WTC11 (cell line): ENCODE results near the gene C7. TPM values are rescaled to one million over a fixed set of nuclear protein-coding genes. Genes with fewer than 3 reads are reported as not detected.
A peak's percentile ranks its signal among the peaks of the same experiment; 100 is the strongest.

Experiments used
- ATAC-seq: fragments of 200-7000 bp; cut with Tn5 transposase; 2 replicates; pipeline ENCODE4 v1.10.0; 2021; ENCODE audit warnings: mild to moderate bottlenecking, moderate library complexity
- CTCF ChIA-PET: fragments of 300-600 bp; sonication (Branson Sonifier 250); formaldehyde crosslinking; loops from one replicate; lab custom pipeline; 2021; ENCODE audit warnings: antibody characterized with exemption; lab: Charles Lee
- POLR2A ChIA-PET: fragments of 350-600 bp; sonication (Branson Sonifier 250); formaldehyde crosslinking; loops from one replicate; lab custom pipeline; 2021; ENCODE audit warnings: antibody characterized with exemption; lab: Charles Lee
- DNase-seq: peaks from one replicate; pipeline ENCODE4 v3.0.0; 2021; ENCODE audit warnings: low spot score
- H3K27ac Mint-ChIP-seq: 2 replicates; pipeline ENCODE4 v1.8.0; 2021; ENCODE audit warnings: mixed read lengths
- H3K27me3 Mint-ChIP-seq: 2 replicates; pipeline ENCODE4 v1.8.0; 2021; ENCODE audit warnings: low read depth, mild to moderate bottlenecking, moderate library complexity, mixed read lengths
- H3K36me3 Mint-ChIP-seq: 2 replicates; pipeline ENCODE4 v1.8.0; 2021; ENCODE audit warnings: mixed read lengths
- H3K4me1 Mint-ChIP-seq: 2 replicates; pipeline ENCODE4 v1.8.0; 2022; ENCODE audit warnings: mixed read lengths
- H3K4me3 Mint-ChIP-seq: 2 replicates; pipeline ENCODE4 v1.8.0; 2021; ENCODE audit warnings: mild to moderate bottlenecking, moderate library complexity, mixed read lengths
- H3K9me3 Mint-ChIP-seq: 2 replicates; pipeline ENCODE4 v1.8.0; 2021; ENCODE audit warnings: mixed read lengths
- ATF1 ChIP-seq: sonication (generic); formaldehyde crosslinking; IDR thresholded peaks from 2 replicates; pipeline ENCODE4 v1.8.1; 2023; ENCODE audit warnings: mild to moderate bottlenecking, moderate library complexity, missing genetic modification reagents
- ATF2 ChIP-seq: sonication (generic); formaldehyde crosslinking; IDR thresholded peaks from 2 replicates; pipeline ENCODE4 v1.8.1; 2022; ENCODE audit warnings: low read depth, missing genetic modification reagents, borderline replicate concordance
- CBFB ChIP-seq: sonication (generic); formaldehyde crosslinking; IDR thresholded peaks from 2 replicates; pipeline ENCODE4 v1.8.1; 2022; ENCODE audit warnings: mild to moderate bottlenecking, low read depth, missing genetic modification reagents
- E2F4 ChIP-seq: sonication (generic); formaldehyde crosslinking; IDR thresholded peaks from 2 replicates; pipeline ENCODE4 v1.8.1; 2022; ENCODE audit warnings: low read depth, mild to moderate bottlenecking, moderate library complexity, missing genetic modification reagents, borderline replicate concordance
- FOXK1 ChIP-seq: sonication (generic); formaldehyde crosslinking; IDR thresholded peaks from 2 replicates; pipeline ENCODE4 v1.8.0; 2022; ENCODE audit warnings: mild to moderate bottlenecking, moderate library complexity, missing genetic modification reagents
- GABPB1 ChIP-seq: sonication (generic); formaldehyde crosslinking; IDR thresholded peaks from 2 replicates; pipeline ENCODE4 v1.8.1; 2023; ENCODE audit warnings: mild to moderate bottlenecking, missing genetic modification reagents
- GRHL2 ChIP-seq: fragments of 250-450 bp; sonication (Bioruptor Pico); IDR thresholded peaks from 2 replicates; pipeline ENCODE4 v1.8.0; 2022; ENCODE audit warnings: mild to moderate bottlenecking, moderate library complexity; ENCODE audit not compliant: insufficient replicate concordance, severe bottlenecking
- NFATC4 ChIP-seq: fragments of 250-450 bp; sonication (Bioruptor Pico); IDR thresholded peaks from 2 replicates; pipeline ENCODE4 v1.9.0; 2021; ENCODE audit warnings: mild to moderate bottlenecking
- NR1H2 ChIP-seq: sonication (generic); formaldehyde crosslinking; IDR thresholded peaks from 2 replicates; pipeline ENCODE4 v1.9.0; 2021; ENCODE audit warnings: mild to moderate bottlenecking, moderate library complexity, missing genetic modification reagents
- PREB ChIP-seq: sonication (generic); formaldehyde crosslinking; IDR thresholded peaks from 2 replicates; pipeline ENCODE4 v1.8.1; 2022; ENCODE audit warnings: mild to moderate bottlenecking, missing genetic modification reagents, moderate library complexity, borderline replicate concordance
- PRRX2 ChIP-seq: fragments of 250-450 bp; sonication (Bioruptor Pico); IDR thresholded peaks from 2 replicates; pipeline ENCODE4 v1.8.0; 2021; ENCODE audit warnings: mild to moderate bottlenecking
- RELA ChIP-seq: sonication (generic); formaldehyde crosslinking; IDR thresholded peaks from 2 replicates; pipeline ENCODE4 v1.8.1; 2022; ENCODE audit warnings: missing genetic modification reagents, mild to moderate bottlenecking, borderline replicate concordance
- TCF7 ChIP-seq: sonication (generic); formaldehyde crosslinking; IDR thresholded peaks from 2 replicates; pipeline ENCODE4 v1.8.0; 2022; ENCODE audit warnings: mild to moderate bottlenecking, low read depth, missing genetic modification reagents, moderate library complexity
- ZBTB21 ChIP-seq: sonication (generic); formaldehyde crosslinking; IDR thresholded peaks from 2 replicates; pipeline ENCODE4 v1.8.1; 2023; ENCODE audit warnings: mild to moderate bottlenecking, missing genetic modification reagents, borderline replicate concordance
- ZBTB43 ChIP-seq: sonication (generic); formaldehyde crosslinking; IDR thresholded peaks from 2 replicates; pipeline ENCODE4 v1.8.1; 2023; ENCODE audit warnings: mild to moderate bottlenecking, missing genetic modification reagents
- ZNF263 ChIP-seq: sonication (generic); formaldehyde crosslinking; IDR thresholded peaks from 2 replicates; pipeline ENCODE4 v1.8.1; 2022; ENCODE audit warnings: low read depth, mild to moderate bottlenecking, moderate library complexity, missing genetic modification reagents
- ZNF396 ChIP-seq: fragments of 250-450 bp; sonication (Bioruptor Pico); IDR thresholded peaks from 2 replicates; pipeline ENCODE4 v1.8.0; 2021; ENCODE audit warnings: mild to moderate bottlenecking, moderate library complexity, borderline replicate concordance
- ZNF425 ChIP-seq: fragments of 250-450 bp; sonication (Bioruptor Pico); conservative IDR thresholded peaks from 2 replicates; pipeline ENCODE4 v1.9.0; 2021; ENCODE audit warnings: mild to moderate bottlenecking
- total RNA-seq: library from RNA; stranded (reverse); gene quantifications from 3 replicates; pipeline ENCODE4 v1.2.3, GENCODE V29; 2021
- TF ChIP-seq, protein P1 (sequence below): fragments of 250-450 bp; sonication (Bioruptor Pico); IDR thresholded peaks from 2 replicates; pipeline ENCODE4 v2.1.2; 2022; ENCODE audit warnings: mild to moderate bottlenecking, moderate library complexity
- TF ChIP-seq, protein P2 (sequence below): sonication (generic); formaldehyde crosslinking; IDR thresholded peaks from 2 replicates; pipeline ENCODE4 v1.8.0; 2023; ENCODE audit warnings: missing genetic modification reagents

C7 gene
- total RNA-seq, 1 experiment from 2014 or later, result 4.5 TPM

- ChIA-PET CTCF (no interaction called here), POLR2A (no interaction called here)
- ATAC-seq (peak; percentile 32; the same call in 1 of the 2 replicates), DNase-seq (no peak)
- H3K27ac Mint-ChIP-seq, result no peak overlapping the region
- no peak overlapping the region for H3K4me3 Mint-ChIP-seq
- peaks cover 3% of the 10 kb centered on the region for H3K9me3 Mint-ChIP-seq
- TF ChIP-seq NR1H2 (CRISPR knock-in tag) (no peak), ATF1 (CRISPR knock-in tag) (no peak), ZBTB21 (no peak), ATF2 (CRISPR knock-in tag) (no peak), PRRX2 (no peak)
- H3K27me3 Mint-ChIP-seq, result no peaks in the 10 kb centered on the region
- H3K4me1 Mint-ChIP-seq, result peaks cover 14% of the 10 kb centered on the region
- H3K36me3 Mint-ChIP-seq, result no peaks in the 10 kb centered on the region
Measured at GRCh38 chr5:40976041-40976440, 66.7 kb downstream of the C7 start.

DNA sequence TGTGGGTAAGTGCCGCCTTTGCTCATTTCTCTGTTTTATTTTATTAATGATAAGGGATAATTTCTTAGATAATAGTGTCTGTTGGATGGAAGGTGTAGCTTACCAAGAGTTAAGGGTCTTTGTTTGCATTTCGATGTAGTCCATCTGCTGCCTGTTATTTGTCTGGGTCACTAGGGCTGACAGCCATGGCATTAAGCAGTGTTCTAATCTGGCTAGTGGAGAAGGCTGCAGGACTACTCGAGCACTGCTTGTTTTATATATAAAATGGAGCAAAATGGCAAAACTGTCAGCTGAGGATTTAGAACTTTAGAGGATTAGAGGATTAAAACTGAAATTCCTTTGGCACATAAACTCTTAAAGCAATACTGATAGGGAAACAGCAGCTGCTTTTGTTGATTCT lies 67.5 kb downstream of the C7 start:
- Mint-ChIP-seq H3K4me1 (peaks cover 14% of the 10 kb centered on the region), H3K36me3 (no peaks in the 10 kb centered on the region), H3K27ac (no peak overlapping the region), H3K9me3 (peaks cover 3% of the 10 kb centered on the region), H3K4me3 (no peak overlapping the region), H3K27me3 (no peaks in the 10 kb centered on the region)
- ATAC-seq (no peak), DNase-seq (no peak)
- TF ChIP-seq FOXK1 (CRISPR knock-in tag), result no peak
- no peak for TF ChIP-seq GABPB1 (CRISPR knock-in tag)
- TF ChIP-seq RELA (CRISPR knock-in tag), result no peak
- no peak for TF ChIP-seq ZNF263
- TF ChIP-seq CBFB, result no peak
- ChIA-PET CTCF (no interaction called here), POLR2A (no interaction called here)

DNA sequence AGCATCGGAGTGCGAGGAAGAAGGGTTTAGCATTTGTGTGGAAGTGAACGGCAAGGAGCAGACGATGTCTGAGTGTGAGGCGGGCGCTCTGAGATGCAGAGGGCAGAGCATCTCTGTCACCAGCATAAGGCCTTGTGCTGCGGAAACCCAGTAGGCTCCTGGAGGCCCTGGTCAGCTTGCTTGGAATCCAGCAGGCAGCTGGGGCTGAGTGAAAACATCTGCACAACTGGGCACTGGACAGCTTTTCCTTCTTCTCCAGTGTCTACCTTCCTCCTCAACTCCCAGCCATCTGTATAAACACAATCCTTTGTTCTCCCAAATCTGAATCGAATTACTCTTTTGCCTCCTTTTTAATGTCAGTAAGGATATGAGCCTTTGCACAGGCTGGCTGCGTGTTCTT lies 72.1 kb downstream of the C7 start:
- POLR2A ChIA-PET, result no interaction called here
- H3K9me3 Mint-ChIP-seq, result peaks cover 4% of the 10 kb centered on the region
- H3K4me1 Mint-ChIP-seq, result peaks cover 7% of the 10 kb centered on the region
- H3K36me3 Mint-ChIP-seq, result no peaks in the 10 kb centered on the region
- no peak for ATAC-seq
- no peak overlapping the region for H3K27ac Mint-ChIP-seq
- no peak overlapping the region for H3K4me3 Mint-ChIP-seq
- CTCF ChIA-PET, result no interaction called here
- no peaks in the 10 kb centered on the region for H3K27me3 Mint-ChIP-seq
- TF ChIP-seq, protein P1, sequence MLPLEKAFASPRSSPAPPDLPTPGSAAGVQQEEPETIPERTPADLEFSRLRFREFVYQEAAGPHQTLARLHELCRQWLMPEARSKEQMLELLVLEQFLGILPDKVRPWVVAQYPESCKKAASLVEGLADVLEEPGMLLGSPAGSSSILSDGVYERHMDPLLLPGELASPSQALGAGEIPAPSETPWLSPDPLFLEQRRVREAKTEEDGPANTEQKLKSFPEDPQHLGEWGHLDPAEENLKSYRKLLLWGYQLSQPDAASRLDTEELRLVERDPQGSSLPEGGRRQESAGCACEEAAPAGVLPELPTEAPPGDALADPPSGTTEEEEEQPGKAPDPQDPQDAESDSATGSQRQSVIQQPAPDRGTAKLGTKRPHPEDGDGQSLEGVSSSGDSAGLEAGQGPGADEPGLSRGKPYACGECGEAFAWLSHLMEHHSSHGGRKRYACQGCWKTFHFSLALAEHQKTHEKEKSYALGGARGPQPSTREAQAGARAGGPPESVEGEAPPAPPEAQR (CRISPR knock-in tag), result no peak
- no peak for TF ChIP-seq ZBTB21
- DNase-seq, result no peak

DNA sequence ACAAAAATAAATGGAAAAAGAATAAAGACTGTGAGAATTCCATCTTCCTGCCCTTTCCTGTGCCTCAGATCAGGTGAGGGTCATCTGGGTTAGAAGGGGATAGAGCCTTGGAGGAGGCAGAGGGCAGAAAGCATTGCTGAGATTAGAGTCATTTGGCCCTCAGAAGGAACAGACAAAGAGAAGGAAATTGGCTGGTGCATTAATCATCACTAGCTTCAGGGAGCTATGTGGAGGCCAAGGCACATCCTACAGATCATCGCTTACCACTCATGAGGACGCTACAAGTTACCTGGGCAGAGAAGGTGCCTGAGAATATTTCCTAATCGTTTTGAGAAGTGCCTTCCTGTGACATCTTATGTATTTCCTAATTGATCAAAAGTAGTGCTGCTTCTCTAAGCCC lies 74.5 kb downstream of the C7 start:
- H3K27ac Mint-ChIP-seq, result no peak overlapping the region
- DNase-seq (no peak), ATAC-seq (no peak)
- ChIA-PET POLR2A (no interaction called here), CTCF (no interaction called here)
- no peak overlapping the region for H3K4me3 Mint-ChIP-seq
- 0 out of 2 replicates have a peak, but pooled peaks cover 7% of the 10 kb centered on the region for H3K36me3 Mint-ChIP-seq
- no peaks in the 10 kb centered on the region for H3K4me1 Mint-ChIP-seq
- no peaks in the 10 kb centered on the region for H3K27me3 Mint-ChIP-seq
- H3K9me3 Mint-ChIP-seq, result peaks cover 17% of the 10 kb centered on the region
- TF ChIP-seq ZNF396, result no peak
- TF ChIP-seq TCF7 (CRISPR knock-in tag), result no peak
- TF ChIP-seq E2F4, result no peak
- no peak for TF ChIP-seq ZNF425
- no peak for TF ChIP-seq ZBTB43 (CRISPR knock-in tag)
- TF ChIP-seq GRHL2 (CRISPR knock-in tag), result no peak
- no peak for TF ChIP-seq PREB (CRISPR knock-in tag)
- TF ChIP-seq NR1H2 (CRISPR knock-in tag), result no peak
- TF ChIP-seq, protein P2, sequence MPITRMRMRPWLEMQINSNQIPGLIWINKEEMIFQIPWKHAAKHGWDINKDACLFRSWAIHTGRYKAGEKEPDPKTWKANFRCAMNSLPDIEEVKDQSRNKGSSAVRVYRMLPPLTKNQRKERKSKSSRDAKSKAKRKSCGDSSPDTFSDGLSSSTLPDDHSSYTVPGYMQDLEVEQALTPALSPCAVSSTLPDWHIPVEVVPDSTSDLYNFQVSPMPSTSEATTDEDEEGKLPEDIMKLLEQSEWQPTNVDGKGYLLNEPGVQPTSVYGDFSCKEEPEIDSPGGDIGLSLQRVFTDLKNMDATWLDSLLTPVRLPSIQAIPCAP (CRISPR knock-in tag), result no peak
- no peak for TF ChIP-seq CBFB
- no peak for TF ChIP-seq FOXK1 (CRISPR knock-in tag)
- no peak for TF ChIP-seq NFATC4 (CRISPR knock-in tag)
